ENCODE results near the gene DCT.

DCT gene

DNA sequence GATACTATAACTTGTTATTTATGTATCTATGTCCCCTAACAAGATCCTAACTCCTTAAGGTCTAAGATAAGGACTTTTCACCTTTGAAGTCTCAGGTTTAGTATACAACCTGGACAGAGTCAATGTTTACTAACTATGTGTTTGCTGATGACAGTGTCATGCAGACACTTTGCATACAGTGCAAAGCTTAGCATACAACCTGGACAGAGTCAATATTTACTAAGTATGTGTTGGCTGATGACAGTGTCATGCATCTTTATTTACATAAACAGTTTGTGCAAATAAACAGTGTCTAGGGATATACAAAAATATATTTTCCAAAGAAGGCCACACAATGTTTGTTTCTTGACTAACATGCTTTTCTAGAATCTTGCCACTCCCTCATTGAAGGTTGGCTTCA lies 34.7 kb downstream of the DCT start:
- DNase-seq, result no peak

DNA sequence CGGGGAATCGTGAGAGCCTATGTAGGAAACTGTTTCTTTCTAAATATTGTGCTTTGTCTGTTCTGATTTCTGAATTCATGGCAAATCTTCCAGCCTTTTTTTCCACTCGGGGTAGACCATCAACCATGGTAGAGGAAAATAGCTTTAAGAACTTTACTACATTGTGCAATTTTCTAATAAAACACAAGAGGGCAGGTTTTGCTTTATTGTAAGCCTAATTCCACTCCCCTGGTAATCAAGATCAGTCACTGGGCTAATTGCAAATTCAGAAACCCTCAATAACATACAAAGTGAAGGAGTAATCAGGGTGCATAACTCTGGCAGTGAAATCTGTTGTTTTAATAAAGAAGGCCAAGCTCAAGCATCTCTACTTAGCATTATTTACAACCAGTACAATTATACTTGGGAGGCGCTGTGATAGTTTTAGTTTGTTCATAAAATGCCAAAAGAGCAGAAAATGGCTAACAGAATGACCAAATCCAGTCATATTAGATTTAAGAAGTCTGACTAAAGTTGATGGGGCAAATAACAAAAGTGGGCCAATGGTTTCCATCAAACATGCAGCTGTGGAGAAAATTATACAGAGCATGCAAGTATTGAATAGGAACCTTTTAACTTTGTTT lies 43.8 kb downstream of the DCT start:
- peak; percentile 60 for DNase-seq

DNA sequence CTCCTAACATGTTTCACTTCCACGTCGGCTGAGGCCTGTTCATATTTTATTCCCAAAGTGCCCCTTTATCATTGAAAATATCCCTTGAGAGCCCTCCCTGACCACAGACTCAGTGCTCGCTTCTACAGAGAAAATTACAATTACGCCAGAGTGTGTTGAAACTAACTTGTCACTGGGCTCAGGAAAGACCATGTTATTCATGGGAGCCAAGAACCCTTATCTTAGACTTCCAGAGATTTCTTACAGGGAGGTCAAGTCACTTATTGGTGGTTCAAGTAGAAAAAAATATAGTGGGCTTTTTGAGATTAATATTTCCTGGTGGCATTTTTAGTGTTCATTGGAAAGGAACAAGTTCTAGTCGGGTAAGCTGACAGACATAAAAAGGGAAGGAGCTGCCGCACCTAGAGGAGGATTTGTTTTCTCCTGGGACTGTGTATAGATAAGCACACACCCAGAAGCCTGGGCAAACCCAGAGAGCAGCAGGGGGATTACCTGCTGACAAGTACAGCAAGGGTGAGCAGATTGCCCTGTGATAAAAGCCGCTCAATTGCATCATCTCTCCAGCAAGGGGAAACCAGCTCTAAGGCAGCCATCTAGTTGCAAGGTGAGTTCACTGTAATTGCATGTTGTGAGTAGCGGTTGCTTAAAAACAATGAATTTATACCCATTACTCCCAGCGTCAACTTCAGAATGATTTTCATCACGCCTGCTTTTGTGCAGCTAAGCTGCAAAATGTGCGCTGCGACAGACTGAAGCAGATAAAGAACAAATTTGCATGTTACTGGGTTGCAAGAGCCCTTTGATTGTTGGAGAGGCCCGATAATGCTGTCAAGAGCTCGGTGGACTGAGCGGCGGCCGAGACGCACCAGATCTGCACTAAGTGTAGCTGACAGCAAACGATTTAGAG lies 46.2 kb downstream of the DCT start:
- no peak for DNase-seq

DNA sequence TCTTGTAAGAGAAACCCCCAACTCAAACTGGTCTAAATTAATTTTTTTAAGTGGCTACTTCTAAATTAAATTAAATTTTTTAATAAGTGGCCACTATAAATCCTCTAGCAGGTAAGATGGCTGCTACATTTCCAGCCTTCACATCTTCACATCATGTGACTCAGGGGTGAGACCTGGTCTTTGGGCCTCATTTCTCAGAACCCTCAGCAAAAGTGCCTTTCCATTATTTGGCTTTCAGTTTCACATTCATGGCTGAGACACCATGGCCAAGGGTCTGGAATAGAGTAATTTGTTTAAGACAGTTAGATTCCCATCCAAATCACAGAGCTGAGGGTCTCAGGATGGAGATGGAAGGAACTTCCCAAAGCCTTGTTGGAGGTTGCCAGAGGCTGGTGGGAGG lies 47.5 kb downstream of the DCT start:
- DNase-seq, result no peak

DNA sequence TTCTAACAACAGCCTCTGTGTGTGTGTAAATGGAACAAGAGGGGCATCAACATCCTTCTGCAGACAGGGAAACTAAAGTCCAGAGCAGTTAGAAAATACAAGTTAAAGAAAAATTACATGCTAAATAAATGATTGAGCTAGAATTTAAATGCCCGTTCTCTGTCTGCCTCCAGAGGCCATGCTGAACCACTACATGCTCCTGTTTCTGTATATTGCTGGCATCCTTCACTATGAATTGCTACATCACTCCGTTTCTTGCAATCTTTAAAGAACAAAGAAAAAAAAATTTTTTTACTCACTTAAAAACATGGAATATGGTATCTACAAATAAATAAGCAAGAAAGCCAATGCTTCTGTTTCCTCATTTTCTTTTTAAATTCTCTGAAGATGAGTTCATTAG lies 47.9 kb downstream of the DCT start:
- no peak for DNase-seq

DNA sequence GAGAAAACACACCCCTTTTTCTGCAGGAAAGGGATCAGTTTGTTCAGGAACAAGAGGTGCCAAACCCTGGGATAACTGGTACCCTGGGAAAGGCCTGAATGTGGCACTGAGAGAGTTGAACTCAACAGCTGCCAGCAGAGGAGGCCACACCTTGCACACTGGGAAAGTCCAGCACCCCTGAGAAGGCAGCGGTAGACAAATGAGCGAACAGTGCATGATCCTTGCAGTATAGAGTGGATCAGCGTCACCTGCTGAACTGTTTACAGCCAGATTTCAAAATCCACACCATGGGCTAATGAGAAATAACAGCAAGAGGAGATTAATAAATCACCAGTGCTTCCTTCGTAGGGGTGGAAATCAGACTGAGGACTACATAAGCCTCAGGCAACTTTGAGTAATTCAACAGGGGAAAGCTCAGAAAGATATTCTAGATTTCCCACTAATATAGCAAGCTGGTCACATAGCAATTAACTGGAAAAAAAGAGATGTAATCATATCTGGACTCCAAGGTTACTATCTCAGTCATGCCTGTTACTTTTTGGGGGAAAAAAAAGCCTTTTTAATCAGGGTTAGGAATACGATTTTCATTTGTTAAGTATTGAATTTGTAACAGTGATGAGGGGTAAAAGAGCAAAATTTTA lies 52.0 kb downstream of the DCT start:
- DNase-seq, result no peak

DNA sequence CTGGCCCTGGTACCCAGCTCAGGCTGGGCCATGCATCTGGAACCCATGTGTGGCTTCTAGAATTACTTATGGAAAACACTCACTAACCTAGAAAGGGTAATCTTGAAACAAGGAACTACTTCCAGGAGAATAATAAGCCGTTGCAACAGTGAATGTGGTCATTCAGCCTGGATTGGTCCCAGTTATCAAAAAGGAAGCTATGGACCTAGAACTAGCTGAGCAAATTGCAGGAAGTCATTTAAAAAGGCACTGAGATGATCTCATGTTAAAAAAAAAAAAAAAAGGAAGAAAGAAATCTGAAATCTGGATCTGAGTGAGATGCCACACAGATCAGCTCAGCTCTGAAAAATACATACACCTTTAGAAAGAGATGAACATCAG lies 59.6 kb downstream of the DCT start:
- no peak for DNase-seq

DNA sequence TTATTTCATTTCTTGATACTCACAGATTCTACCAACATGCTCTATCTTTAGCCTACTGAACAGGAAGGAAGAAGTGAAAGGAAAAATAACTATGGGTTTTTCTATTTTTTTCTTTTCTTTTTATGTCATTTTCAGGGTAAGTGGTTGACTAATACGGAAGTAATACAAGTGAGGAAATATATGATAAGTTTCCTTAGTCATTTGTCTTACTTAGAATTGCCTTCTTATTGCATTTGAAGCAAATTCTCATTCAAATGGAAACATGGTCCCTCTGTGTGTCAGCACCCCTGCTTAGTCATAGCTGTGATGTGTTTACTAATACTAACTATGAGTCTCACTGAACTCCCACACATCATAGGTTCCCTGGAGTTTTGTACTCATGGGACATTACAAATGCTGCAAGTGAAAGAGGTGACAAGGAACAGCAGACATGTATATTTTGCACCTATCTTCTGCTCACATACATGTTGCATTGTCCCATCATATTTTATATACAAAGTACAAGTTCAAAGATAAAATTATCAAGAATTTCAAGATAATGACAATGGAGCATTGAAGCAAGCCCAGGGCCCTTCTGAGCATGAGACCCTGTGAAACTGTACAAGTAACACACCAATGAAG lies 60.1 kb downstream of the DCT start:
- peak; percentile 89 for DNase-seq

DNA sequence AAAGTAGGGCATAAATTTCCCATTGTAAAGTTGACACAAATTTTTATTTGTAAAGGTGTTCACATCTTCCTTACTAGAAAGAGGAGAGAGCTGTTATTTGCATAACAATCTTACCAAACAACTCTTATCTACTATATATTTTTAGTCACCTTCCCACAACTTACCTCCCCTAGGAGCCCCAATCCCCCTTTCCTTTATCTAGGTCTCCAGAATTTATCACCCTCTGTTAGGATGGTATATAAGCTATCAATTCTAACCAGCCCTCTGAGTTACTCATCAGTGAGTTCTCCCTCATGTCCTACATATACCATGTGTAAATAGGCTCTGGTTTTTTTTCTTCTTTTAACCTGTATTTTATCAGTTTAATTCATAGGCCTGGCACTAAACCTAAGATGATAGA lies 62.2 kb downstream of the DCT start:
- no peak for DNase-seq

DNA sequence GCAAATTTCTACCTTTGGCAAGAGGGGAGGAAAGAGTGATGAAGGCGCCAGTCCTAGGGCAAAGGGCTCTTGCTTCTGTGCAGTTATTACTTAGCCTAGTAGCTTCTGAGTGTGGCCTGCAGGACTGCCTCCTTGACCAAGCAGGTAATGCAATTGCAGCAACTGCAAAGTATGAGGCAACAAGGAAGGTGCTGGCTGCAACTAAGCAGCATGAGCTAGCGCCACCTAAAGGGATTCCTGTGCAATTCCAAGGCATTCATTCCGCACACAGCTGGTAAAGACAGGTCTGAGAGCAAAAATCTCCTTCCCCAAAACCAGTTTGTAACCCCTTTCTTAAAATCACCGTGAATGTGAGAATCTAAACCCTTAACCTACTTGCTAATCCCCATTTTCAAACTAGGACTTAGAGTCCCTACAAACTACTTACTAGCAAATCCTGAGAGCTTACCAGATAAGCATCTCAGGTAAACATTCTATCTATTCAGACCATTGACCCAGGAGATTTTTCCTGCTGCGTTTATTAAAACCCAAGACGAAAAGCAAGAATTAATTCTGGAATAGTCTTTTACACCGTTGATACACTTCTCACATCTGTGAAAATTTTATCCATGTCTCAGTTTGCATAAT lies 62.9 kb downstream of the DCT start:
- peak; percentile 39 for DNase-seq

DNA sequence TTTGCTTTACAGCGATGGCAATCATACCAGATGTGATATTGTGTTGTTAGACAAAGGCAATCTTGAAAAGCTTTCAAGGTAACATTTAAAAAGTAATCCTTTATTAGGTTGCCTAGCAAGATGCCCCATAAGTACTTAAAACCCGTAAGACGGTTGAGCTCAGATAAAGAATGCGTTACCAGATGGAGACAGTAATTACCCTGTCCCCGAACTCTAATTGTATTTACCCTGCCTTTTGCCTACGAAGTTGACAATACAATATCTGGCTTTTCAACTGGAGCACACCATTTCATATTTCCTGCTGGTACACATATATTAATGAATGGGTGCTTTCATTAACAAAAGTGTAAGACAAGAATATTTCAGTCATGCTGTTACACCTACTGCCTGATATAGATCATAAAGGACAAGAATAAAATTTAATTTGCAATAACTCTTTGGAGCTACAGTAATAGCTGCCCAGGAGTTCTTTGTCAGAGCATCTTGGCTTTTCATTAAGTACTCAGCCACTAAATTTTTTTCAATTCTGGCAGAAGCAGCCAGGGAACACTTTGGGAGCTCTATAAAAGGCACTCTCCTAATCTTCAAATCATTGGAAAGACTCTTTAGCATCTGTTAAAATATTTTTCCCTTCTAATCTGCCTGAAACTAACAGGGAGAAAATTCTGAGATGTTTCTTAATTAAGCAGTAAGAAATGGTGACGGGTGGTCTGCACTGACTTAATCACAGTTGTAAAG lies 63.8 kb downstream of the DCT start:
- DNase-seq, result no peak

DNA sequence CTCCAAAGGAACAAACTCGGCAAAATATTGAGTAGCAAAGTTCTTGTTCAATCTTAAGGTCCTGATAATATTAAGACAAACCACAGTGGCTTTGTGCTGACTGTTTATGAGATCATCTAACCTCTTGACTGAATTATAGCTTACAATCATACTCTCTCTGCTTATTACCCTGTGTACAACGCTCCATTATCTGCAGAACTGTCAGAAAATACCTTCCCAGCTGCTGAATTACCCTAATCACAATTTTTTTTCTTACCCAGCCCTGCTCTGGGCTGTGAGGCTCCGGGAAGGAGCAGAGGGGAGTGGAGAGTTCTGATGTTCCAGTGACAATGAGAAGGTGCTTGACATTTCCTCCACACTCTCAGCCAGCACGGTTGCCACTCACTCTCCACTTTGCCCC lies 64.8 kb downstream of the DCT start:
- peak; percentile 7 for DNase-seq

DNA sequence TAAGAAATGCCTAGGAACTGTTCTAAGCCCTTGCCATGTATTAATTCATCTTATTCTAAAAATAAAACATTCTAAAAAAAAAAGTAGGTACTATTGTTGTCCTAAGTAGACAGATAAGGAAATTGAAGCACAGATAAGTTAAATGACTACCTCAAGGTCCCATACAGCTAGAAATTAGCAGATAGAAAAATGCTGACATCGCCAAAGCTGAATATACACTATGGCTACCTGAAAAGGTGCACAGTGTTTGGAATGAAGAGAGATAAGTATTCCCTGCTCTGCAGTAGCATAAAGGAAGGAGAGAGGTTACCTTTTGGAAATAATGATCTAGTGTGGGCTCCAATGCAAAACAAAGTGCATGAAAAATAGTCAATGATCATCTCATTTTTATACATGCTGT lies 65.3 kb downstream of the DCT start:
- no peak for DNase-seq

DNA sequence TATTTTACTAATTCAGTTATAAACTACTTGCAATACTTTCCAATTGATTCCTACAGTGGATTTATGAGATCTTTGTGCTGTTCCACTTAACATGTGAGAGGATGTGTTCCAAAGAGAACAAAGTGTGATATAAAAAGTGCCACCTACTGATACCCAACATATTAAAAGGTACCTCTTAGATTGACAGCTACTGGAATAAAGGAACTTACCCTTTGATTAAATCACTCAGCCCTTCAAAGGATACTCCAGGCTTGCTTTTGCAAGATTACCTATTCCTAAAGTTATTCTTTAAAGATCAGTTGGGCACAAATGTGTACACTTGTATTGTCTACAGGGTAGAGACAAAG lies 65.9 kb downstream of the DCT start:
- DNase-seq, result no peak

DNA sequence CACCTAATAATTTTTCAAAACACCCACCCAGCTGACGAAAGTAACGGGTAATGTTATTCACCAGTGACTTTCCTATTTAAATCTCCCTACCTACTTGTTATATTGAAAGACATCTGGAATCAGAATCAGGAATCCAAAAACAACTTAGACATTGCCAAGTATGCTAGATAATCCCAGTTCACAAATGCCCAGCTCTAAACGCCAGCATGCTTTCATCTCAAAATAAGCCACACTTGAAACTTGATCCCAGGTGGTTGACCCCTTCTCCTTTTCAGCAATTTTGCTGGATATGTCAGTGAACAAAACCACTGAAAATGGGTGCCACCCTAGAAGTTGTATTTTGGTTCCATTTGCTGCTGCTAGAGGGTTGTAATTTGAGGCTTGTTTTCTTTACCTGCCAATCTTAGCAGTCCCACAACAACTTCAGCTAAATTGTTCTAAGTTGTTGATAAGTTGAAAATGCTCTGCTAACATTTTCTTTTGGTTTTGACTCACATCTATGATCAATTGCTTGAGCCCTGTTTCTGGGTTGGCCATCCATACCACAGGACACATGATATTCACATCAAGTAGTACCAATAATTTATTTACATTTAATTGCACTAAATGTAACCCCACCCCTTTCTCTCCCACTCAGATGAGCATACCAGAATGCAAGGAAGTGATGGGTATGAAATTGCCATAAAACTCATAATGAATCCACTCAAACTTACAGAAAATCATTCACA lies 66.4 kb downstream of the DCT start:
- no peak for DNase-seq

DNA sequence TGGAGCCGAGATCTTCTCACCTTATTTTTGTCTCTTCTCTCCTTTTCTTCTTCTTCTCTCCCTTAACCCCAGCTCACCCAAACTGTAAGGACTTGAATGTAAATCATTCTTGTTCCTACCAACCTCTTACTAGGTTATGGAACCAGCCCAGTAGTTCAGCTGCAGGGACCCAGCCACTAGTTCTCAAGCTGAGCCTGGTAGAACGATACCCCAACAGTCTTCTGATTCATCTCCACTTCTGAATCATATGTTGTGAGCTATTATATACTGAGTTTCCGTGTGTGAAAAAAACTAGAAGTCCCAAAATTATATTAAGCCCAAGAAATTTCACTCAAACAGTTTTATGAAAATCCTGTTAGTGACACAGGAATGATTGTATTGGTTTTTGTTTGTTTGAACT lies 67.7 kb downstream of the DCT start:
- DNase-seq, result no peak

DNA sequence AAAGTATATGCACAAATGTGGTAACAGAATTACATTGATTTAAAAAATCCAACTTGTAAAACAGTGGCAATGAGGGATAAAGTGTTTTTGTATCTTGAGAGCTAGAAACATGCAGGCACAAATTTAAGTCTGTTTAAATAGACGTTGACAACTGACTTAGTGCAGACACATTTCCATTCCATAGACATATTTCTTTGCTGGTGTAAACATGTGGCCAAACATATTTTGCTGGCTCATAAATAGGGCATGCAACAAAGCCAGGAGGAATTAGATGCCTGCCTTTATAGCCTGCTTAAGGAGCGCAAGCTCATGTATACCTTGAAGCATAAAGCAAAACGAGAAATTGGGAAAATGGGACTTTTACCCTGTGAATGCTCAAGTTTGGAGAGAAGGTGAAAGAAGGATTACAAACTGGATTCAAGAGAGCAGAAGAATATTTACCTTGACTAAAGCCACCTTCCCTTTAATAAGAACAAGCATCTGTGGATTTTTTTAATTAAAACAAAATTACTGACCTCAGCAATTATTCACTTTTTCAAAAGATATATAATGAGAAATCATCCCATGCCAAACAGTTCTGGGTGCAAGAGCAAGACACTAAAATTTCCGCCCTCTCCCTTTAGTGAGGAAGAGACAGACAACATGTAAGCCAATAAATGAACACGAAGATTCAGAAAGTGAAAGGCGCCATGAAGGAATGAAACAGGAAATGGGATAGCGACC lies 71.0 kb downstream of the DCT start:
- no peak for DNase-seq

DNA sequence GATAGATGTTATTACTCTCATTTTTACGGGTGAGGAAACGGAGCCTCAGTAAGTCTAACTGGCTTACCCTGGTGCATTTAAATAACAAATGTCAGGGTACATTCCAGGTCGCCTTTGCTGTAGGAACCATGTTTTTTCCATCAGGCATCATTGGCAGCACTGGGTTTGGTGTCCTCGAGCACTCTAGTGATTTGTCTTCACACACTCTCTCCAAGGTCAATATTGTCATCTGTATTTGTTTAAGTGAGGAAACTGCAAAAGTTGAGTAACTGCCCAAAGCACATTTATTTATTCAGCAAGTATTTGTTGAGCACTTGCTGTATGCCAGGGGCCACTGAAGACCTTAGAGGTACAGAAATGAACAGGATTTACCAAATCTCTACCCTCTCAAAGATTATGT lies 78.6 kb downstream of the DCT start:
- no peak for DNase-seq

DNA sequence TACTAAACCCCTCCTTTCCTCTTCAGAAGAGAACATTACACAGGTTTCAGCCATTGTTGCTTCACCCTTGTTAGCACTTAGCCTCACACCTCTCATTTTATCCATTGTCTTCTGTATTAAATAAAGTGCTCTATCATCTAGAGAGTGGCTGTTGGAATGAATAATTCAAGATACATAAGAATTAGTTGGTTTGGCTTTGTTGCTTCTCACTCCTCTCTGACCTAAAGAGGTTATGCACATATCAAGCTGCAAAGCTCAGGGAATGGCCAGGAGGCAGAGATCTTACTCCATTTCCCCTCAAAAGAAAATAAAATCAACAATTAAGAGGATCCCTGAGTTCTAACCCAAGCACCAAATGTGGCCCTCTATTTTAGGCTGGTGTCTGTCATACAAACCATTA lies 79.7 kb downstream of the DCT start:
- DNase-seq, result no peak

DNA sequence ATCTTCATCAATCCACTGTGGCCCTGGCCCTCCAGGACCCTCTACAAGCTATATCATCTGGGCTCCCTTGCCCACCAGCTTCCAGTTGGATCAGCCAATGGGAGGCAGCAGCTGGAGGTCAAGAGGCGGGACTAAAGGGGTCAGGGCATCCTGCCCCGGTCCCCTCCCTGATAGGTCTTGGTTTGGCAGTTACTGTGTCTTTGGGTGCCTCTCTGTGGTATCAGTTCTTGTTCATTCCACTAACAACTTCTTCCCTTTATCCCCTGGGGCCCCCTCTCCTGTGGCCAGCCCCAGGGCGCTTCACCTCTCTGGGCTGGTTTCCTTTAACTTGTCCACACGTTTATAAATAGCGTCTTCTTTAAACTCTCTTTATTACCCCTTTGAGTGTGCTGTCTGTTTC lies 83.6 kb downstream of the DCT start:
- DNase-seq, result no peak

DNA sequence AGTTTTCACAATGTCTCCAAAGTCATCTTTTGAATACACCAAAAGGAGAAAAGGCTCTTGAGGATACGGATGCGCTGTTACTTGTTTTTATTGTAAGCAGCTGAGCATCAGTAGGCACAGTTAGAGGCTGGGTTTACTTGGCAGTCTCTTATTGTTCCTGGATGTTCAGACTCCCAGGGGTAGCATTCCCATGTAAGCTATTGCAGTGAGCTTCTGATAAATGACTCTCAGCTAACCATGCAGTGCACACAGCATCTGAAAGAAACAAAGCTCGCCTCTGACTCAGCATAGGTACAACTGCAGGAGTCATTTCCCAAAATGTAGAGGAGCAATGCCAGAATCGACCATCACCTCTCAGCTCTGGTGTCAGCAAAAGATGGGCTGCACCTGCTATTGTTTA lies 84.8 kb downstream of the DCT start:
- DNase-seq, result no peak
